Renal cortical epithelial cell (primary cell): ENCODE measurements around the gene ARHGAP10. TPM values are rescaled to one million over a fixed set of nuclear protein-coding genes. Genes with fewer than 3 reads are reported as not detected.
A peak's percentile ranks its signal among the peaks of the same experiment; 100 is the strongest.

Source experiments
- DNase-seq: peaks from one replicate; pipeline ENCODE4 v3.0.0-alpha.2; 2011; ENCODE audit warnings: low read depth
- total RNA-seq: library from RNA; depleted of rRNA; stranded (reverse); fragments of >200 nt; gene quantifications from 2 replicates; pipeline ENCODE4 v1.2.3, GENCODE V29; 2014

ARHGAP10 gene
- total RNA-seq: 17.5 and 18.3 TPM in 2 replicates

- DNase-seq: peak; percentile 35
Measured at GRCh38 chr4:147731580-147732517, at the start of gene ARHGAP10. Gene ARHGAP10 (plus strand): TSS chr4:147732088. CDS start chr4:147732302, 214 bp downstream.

GRCh38 chr4:147682755-147683154 lies 49.1 kb upstream of the ARHGAP10 start:
- DNase-seq: no peak

GRCh38 chr4:147683188-147683591 lies 48.7 kb upstream of the ARHGAP10 start:
- no peak for DNase-seq

GRCh38 chr4:147683717-147684700 lies 47.9 kb upstream of the ARHGAP10 start, which contains the start of gene PRMT9:
Gene PRMT9 (minus strand): TSS chr4:147684163. CDS start chr4:147683987, 176 bp downstream.
- DNase-seq: peak; percentile 68

- no peak for DNase-seq
Measured at GRCh38 chr4:147689067-147689466, 42.8 kb upstream of the ARHGAP10 start.

- no peak for DNase-seq
Measured at GRCh38 chr4:147691820-147692219, 40.1 kb upstream of the ARHGAP10 start.

GRCh38 chr4:147693218-147693617 lies 38.7 kb upstream of the ARHGAP10 start:
- peak; percentile 63 for DNase-seq

GRCh38 chr4:147696866-147697265 lies 35.0 kb upstream of the ARHGAP10 start:
- DNase-seq: no peak

- DNase-seq: peak; percentile 94
Measured at GRCh38 chr4:147704846-147705245, 27.0 kb upstream of the ARHGAP10 start.

GRCh38 chr4:147707892-147708672 lies 23.8 kb upstream of the ARHGAP10 start:
- DNase-seq: peak; percentile 53

- DNase-seq: peak; percentile 18
Measured at GRCh38 chr4:147709999-147710398, 21.9 kb upstream of the ARHGAP10 start.

- DNase-seq: peak; percentile 53
Measured at GRCh38 chr4:147714575-147715401, 17.1 kb upstream of the ARHGAP10 start.

- no peak for DNase-seq
Measured at GRCh38 chr4:147717878-147718277, 14.0 kb upstream of the ARHGAP10 start.

- peak; percentile 49 for DNase-seq
Measured at GRCh38 chr4:147723326-147723725, 8.6 kb upstream of the ARHGAP10 start.

GRCh38 chr4:147724468-147725201 lies 7.3 kb upstream of the ARHGAP10 start:
- no peak for DNase-seq

GRCh38 chr4:147725673-147726072 lies 6.2 kb upstream of the ARHGAP10 start:
- no peak for DNase-seq

- DNase-seq: peak; percentile 11
Measured at GRCh38 chr4:147727476-147728028, 4.3 kb upstream of the ARHGAP10 start.

- DNase-seq: no peak
Measured at GRCh38 chr4:147730333-147730732, 1.6 kb upstream of the ARHGAP10 start.

GRCh38 chr4:147732518-147733235 lies 789 bp downstream of the ARHGAP10 start:
- peak; percentile 23 for DNase-seq
